ENCODE results near the gene CUTC.
"Not testable (repeated sequence)": the region's sequence is repeated elsewhere in the genome, so short reads cannot be mapped to it uniquely, and the experiment has no call there.

The CUTC gene

DNA sequence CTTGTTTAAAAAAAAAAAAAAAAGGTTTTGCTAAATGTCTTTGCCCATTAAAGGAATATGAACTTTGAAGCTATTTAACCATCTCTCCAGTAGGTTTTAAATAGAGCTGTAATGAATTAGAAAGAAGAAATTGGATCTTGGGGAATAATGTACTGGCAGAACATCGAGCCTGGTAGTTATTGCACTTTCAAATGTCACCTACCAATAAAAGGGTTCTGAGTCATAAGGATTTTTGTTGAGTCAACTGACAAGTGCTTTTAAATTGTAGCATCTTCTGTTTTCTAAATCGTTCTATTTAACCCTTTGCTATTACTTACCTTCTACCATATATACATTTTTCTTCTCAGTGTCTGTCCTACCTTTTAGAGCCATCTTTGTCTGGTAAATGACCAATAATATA, 10.7 kb downstream of the CUTC start:
- no peak for DNase-seq (ENCODE audit: low read depth in 2 of 2)

DNA sequence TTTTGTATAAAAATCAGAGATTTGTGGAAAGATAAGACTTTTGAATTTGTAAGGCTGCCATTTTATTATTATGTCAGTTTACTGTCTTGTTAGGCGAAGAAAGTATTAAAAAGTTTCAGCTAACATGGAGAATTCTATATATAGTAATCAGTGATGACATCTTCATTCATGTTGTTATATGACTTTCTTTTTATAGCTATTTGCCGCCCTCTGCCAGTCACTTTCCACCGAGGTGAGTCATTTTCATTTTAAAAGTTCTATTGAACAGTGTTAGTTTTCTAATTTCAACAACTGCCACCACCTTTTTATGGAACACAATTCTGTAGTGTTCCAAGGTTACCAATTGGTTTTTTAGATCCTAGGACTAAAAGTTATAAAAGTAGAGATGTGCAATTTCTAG, 11.8 kb downstream of the CUTC start:
- no peak for DNase-seq (ENCODE audit: low read depth in 2 of 2)

DNA sequence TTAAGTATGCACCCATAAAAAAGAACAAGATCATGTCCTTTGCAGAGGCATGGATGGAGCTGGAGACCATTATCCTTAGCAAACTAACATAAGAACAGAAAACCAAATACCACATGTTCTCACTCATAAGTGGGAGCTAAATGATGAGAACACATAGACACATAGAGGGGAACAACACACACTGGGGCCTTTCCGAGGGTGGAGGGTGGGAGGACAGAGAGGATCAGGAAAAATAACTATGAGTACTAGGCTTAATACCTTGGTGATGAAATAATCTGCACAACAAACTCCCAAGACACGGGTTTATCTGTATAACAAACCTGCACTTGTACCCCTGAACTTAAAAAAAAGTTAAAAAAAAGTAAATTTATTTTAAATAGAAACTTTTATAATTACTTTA, 14.1 kb downstream of the CUTC start:
- DNase-seq (ENCODE audit: low read depth in 2 of 2), result not testable (repeated sequence)

GRCh38 chr10:99748823-99749451, 16.9 kb downstream of the CUTC start:
- DNase-seq (ENCODE audit: low read depth in 2 of 2), result no peak

- no peak for DNase-seq (ENCODE audit: low read depth in 2 of 2)
Observed at GRCh38 chr10:99750641-99751040, 18.6 kb downstream of the CUTC start.

DNA sequence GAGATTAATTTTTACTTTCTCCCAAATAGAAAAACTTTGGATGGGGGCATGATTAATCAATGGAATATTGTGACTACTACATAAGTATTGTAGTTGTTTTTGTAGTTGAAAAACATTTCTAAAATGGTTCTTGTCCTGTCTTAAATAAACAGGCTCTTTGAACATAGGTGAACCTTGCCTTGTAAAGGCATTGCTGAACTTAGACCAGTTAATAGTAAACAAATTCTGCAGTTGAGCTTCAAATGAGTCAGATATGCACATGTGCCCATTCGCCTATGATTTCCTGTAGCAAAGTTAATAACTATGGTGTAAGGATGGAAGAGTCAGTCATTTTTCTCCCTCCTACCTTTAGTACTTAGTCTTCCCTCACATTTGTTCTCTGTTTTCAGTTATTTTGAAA, 22.6 kb downstream of the CUTC start:
- DNase-seq (ENCODE audit: low read depth in 2 of 2), result no peak

DNA sequence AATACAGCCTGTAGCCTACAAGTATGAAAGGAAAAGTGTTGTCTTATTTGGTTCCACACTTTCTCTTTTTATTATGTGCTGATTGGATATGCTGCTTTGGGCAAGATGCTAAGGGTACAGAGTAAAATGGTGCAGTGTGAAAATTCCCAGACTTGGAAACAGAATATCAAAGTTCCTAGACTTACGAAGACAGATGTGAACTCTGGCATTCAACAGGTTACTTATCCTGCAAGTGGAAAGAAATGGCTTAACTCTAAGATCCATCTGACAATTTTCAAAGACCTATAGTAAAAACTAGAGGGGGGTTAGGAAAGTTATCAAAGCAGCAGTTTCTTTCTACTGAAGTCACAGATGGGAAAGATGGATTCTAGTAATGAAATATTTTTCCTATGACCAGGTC, 24.1 kb downstream of the CUTC start:
- no peak for DNase-seq (ENCODE audit: low read depth in 2 of 2)

DNA sequence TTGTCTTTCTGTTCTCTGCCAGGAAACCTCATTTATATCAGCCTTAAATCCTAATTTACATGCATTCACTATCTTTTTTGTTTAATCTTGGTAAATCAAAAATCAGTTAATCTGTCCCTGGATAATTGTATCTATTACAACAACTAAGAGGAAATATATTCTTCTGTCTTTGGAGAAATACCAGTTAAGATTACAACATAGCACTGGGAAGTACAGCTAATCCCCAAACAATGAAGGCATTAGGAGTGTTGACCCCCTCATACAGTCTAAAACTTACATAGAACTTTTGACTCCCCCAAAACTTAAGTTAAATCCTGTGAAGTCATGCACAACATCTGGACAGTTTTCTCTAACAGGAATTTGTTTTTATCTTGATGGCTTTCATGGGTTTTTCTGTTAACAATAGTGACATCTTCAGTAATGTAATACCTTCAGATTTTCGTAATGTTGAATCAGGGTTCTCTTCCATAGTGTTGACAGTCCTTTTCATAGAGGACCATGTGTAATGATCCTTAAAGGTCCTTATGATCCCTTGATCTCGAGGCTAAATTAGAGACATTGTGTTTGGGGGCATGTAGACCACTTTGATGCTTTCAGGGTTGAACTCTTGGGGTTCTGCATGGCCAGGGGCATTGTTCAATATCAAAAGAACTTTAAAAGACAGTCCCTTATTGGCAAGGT, 26.3 kb downstream of the CUTC start:
- no peak for DNase-seq (ENCODE audit: low read depth in 2 of 2)

DNA sequence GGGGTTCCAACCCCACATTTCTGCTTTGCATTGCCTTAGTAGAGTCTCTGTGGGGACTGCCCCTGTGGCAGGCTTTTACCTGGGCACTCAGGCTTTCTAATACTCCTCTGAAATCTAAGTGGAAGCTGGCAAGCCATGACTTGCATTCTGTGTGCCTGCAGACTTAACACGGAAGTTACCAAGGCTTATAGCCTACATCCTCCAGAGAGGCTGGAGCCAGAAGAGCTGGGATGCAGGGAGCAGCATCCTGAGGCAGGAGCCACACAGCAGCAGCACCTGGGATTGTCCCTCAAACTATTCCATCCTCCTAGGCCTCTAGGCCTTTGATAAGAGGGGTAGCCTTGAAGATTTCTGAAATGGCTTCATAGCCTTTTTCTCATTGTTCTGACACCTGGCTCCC, 28.3 kb downstream of the CUTC start:
- no peak for DNase-seq (ENCODE audit: low read depth in 2 of 2)

GRCh38 chr10:99761365-99761764, 29.3 kb downstream of the CUTC start:
- DNase-seq (ENCODE audit: low read depth in 2 of 2), result no peak

DNA sequence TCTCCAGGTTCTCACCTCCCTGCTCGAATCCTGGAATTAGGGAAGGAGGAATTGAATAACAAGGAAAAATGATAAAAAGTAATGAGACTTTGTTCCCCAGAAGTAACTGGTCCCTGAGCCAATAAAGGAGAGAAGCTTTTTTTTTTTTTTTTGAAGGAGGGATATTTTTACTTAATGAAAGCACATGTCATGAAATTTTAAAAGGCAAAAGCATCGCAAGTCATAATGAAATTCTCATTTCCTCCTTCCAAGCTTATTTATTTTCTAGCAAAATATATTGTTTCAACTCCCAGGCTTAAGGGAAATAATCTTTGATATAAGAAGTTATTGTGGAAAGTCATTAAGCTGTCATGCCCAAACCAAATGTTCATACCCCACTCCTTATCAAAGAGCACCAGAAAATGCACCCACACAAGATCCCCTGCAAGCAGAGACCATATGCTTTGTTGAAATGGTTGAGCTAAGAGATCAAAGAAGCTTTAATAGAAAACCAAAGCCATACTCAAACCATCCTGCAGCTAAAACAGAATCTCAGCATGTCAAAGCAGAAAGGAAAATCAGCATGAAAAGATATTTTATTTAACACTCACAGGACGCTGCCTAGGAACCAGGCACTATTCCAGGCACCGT, 33.8 kb downstream of the CUTC start:
- DNase-seq (ENCODE audit: low read depth in 2 of 2), result no peak

DNA sequence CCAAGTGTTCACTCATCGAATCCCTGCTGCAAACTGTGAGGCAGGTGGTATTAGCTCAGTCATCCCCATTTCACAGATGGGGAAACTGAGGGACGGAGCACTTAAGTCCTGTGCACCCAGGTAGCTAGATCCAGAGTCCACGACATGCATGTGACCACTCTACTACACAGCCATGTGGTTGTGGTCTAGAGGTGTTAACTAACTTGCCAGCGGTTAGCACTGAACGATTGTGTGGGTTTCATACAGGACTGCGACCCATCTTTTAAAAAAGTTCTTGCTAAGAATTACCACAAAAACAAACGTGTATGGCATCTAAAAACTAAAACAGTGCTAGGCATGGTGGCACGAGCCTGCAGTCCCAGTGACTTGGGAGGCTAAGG, 34.3 kb downstream of the CUTC start:
- no peak for DNase-seq (ENCODE audit: low read depth in 2 of 2)

GRCh38 chr10:99767901-99768300, 35.9 kb downstream of the CUTC start:
- DNase-seq (ENCODE audit: low read depth in 2 of 2), result no peak

DNA sequence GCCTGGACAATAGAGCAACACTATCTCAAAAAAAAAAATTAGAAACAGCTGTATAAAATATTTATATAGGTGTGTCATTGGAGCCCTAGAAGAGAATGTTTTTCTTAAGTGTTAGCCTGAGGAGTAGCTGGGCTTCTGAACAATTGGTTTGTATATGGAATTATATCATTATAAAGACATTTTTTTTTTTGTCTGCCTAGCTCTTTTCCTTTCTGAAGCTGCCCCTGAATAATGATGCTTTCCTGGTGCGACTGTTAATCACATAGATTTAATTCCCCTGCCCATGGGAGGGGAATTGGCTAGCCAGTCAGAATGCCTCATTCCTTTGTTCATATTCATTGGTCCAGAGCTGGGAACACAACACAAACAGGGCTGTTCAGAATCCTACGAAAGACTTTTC, 36.5 kb downstream of the CUTC start:
- no peak for DNase-seq (ENCODE audit: low read depth in 2 of 2)

GRCh38 chr10:99769706-99770105, 37.7 kb downstream of the CUTC start:
- no peak for DNase-seq (ENCODE audit: low read depth in 2 of 2)

GRCh38 chr10:99770408-99771045, 38.5 kb downstream of the CUTC start:
- no peak for DNase-seq (ENCODE audit: low read depth in 2 of 2)

GRCh38 chr10:99775850-99776249, 43.8 kb downstream of the CUTC start:
- no peak for DNase-seq (ENCODE audit: low read depth in 2 of 2)

- DNase-seq (ENCODE audit: low read depth in 2 of 2), result no peak
Observed at GRCh38 chr10:99777918-99778714, 46.1 kb downstream of the CUTC start.

DNA sequence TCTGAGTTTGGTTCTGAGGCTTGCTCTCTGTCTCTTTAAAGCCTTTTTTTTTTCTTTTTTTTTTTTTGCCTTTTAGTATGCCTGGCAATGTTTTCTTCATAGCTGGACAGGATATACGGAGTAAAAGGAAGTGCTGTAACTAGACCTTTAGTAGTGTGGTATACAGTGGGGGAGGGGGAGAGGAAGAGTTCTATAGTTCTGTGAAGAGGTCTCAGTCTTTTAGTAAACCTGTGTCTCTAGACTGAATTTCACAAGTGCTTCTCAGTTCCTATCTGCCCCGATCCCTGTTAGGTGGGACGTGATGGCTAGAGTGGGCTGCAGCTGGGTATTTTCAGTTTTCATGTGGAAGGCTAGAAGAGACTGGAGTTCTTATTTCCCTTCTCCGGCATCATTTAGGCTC, 47.3 kb downstream of the CUTC start:
- no peak for DNase-seq (ENCODE audit: low read depth in 2 of 2)

GRCh38 chr10:99781734-99782429, 49.8 kb downstream of the CUTC start:
- no peak for DNase-seq (ENCODE audit: low read depth in 2 of 2)

GRCh38 chr10:99782447-99783286, 50.6 kb downstream of the CUTC start, which contains the start of gene ABCC2:
TSS of gene ABCC2 (plus strand) at chr10:99782640. CDS start at chr10:99782845, 205 bp downstream.
- DNase-seq (ENCODE audit: low read depth in 2 of 2), result no peak

Data from activated CD4-positive, alpha-beta T cell treated with anti-CD3 and anti-CD28 coated beads for 24 hours (primary cell).